A673 (cell line): Measurements from ENCODE around the gene SGCD. TPM values are rescaled to one million over a fixed set of nuclear protein-coding genes. Genes with fewer than 3 reads are reported as not detected.

Experiments used
- BruUV-seq: library from RNA; stranded (reverse); fragments of 400-500 nt; replicated peaks from 2 replicates; lab custom pipeline; 2021; lab: Mats Ljungman, UMichigan
- CTCF ChIA-PET: fragments of 300-600 bp; sonication (Branson Sonifier 250); formaldehyde crosslinking; loops from one replicate; lab custom pipeline; 2022; ENCODE audit warnings: antibody characterized with exemption; lab: Charles Lee
- POLR2A ChIA-PET: fragments of 300-600 bp; sonication (Branson Sonifier 250); formaldehyde crosslinking; loops from one replicate; lab custom pipeline; 2022; ENCODE audit warnings: antibody characterized with exemption; ENCODE audit not compliant: low non-redundant PET; lab: Charles Lee
- DNase-seq: peaks from one replicate; pipeline ENCODE4 v3.0.0-alpha.2; 2015; ENCODE audit warnings: low spot score
- H3K27ac ChIP-seq: fragments of 200-600 bp; sonication (generic); 2 replicates; pipeline ENCODE4 v1.5.1; 2016; ENCODE audit warnings: mixed run types, low read depth, mild to moderate bottlenecking, mixed read lengths, antibody characterized with exemption, low read length; ENCODE audit not compliant: poor library complexity, severe bottlenecking
- H3K27me3 ChIP-seq: fragments of 200-600 bp; sonication (generic); replicated peaks from 2 replicates; pipeline ENCODE4 v1.6.1; 2017; ENCODE audit warnings: mixed run types, low read depth, mild to moderate bottlenecking, mixed read lengths, antibody characterized with exemption, low read length; ENCODE audit not compliant: insufficient read depth, poor library complexity
- H3K36me3 ChIP-seq: fragments of 200-600 bp; sonication (generic); 2 replicates; pipeline ENCODE4 v1.6.1; 2016; ENCODE audit warnings: mixed run types, mild to moderate bottlenecking, mixed read lengths, antibody characterized with exemption, low read length; ENCODE audit not compliant: insufficient read depth, poor library complexity, severe bottlenecking
- H3K4me1 ChIP-seq: fragments of 200-600 bp; sonication (generic); 2 replicates; pipeline ENCODE4 v1.6.1; 2017; ENCODE audit warnings: mixed run types, mild to moderate bottlenecking, mixed read lengths, antibody characterized with exemption, low read length; ENCODE audit not compliant: insufficient read depth, poor library complexity, severe bottlenecking
- H3K4me3 ChIP-seq: fragments of 200-600 bp; sonication (generic); 2 replicates; pipeline ENCODE4 v1.5.1; 2016; ENCODE audit warnings: low read depth, mixed run types, mild to moderate bottlenecking, mixed read lengths, low read length; ENCODE audit not compliant: poor library complexity, severe bottlenecking
- H3K9me3 ChIP-seq: fragments of 200-600 bp; sonication (generic); 2 replicates; pipeline ENCODE4 v1.6.1; 2016; ENCODE audit warnings: mixed run types, low read depth, mild to moderate bottlenecking, mixed read lengths, antibody characterized with exemption, low read length; ENCODE audit not compliant: poor library complexity, severe bottlenecking
- EZH2 ChIP-seq: fragments of 200-600 bp; sonication (generic); IDR thresholded peaks from 2 replicates; pipeline ENCODE4 v1.6.1; 2017; ENCODE audit warnings: borderline replicate concordance, low read depth, mild to moderate bottlenecking, mixed read lengths, antibody characterized with exemption, low read length; ENCODE audit not compliant: poor library complexity, severe bottlenecking
- intact Hi-C: fragments of 100-400 bp; cut with micrococcal nuclease; formaldehyde crosslinking; loops from one replicate; pipeline ENCODE4 v1.10.0; 2022; ENCODE audit not compliant: unreplicated experiment
- total RNA-seq: library from RNA; stranded (reverse); gene quantifications from 2 replicates; pipeline ENCODE4 v1.2.3, GENCODE V29; 2021
- TF ChIP-seq, protein P1 (sequence below): fragments of 300-800, 200-600 bp; sonication (generic); conservative IDR thresholded peaks from 2 replicates; pipeline ENCODE4 v1.5.1; 2017; ENCODE audit warnings: low read depth, mild to moderate bottlenecking, antibody characterized with exemption, low read length, moderate library complexity, mixed read lengths

SGCD gene
- total RNA-seq, 1 experiment from 2014 or later: 0.17 TPM

DNA sequence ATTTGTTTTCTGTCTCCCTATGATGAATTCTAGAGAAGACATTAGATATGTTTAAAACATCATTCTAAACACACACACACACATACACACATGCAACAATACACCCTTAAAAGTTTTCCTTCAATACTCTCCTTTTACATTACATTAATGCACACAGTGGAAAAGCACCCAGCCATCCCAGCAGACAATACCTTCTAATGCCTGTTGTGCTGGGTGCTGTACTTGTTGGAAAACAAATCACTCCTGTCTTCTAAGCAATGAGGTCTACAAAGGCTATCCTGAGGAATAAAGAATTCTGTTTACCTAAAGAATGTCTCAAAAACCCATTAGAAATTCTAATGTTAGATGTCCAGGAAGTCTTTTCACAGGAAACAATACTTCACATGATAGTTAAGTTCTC lies 264.0 kb downstream of the SGCD start:
- Histone ChIP-seq H3K27me3 (no peaks in the 10 kb centered on the region), H3K27ac (no peak overlapping the region), H3K9me3 (no peaks in the 10 kb centered on the region), H3K36me3 (no peaks in the 10 kb centered on the region), H3K4me1 (no peaks in the 10 kb centered on the region), H3K4me3 (no peak overlapping the region)
- ChIA-PET POLR2A (no interaction called here), CTCF (interaction anchor here (0.6 kb wide), 1 partner anchor 1701 kb away, joined by 3 read pairs; no protein-coding TSS in a partner anchor)
- intact Hi-C loops: no loop called here
- no TSS peak for BruUV-seq
- DNase-seq: no peak
- no peak for TF ChIP-seq EZH2
- TF ChIP-seq, protein P1, sequence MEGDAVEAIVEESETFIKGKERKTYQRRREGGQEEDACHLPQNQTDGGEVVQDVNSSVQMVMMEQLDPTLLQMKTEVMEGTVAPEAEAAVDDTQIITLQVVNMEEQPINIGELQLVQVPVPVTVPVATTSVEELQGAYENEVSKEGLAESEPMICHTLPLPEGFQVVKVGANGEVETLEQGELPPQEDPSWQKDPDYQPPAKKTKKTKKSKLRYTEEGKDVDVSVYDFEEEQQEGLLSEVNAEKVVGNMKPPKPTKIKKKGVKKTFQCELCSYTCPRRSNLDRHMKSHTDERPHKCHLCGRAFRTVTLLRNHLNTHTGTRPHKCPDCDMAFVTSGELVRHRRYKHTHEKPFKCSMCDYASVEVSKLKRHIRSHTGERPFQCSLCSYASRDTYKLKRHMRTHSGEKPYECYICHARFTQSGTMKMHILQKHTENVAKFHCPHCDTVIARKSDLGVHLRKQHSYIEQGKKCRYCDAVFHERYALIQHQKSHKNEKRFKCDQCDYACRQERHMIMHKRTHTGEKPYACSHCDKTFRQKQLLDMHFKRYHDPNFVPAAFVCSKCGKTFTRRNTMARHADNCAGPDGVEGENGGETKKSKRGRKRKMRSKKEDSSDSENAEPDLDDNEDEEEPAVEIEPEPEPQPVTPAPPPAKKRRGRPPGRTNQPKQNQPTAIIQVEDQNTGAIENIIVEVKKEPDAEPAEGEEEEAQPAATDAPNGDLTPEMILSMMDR: no peak

DNA sequence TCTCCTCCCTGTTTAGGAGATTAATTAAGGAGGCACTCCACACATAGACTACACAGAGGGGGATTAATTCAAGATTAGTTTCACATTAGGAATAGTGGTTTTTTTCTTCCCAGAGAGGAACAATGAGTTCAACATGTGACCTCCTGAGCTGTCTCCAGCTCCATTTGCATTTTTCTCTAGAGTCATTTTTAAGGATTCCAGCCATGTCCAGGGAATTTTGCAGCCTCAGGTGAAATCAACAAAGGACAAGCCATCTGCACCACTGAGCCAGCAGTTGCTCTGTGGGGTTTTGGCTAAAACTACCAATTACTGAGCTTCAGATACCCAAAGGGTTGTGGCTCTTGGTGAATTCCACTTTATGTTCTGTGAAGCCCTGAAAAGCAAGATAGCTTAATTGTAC lies 264.7 kb downstream of the SGCD start:
- TF ChIP-seq EZH2: no peak
- TF ChIP-seq, protein P1: no peak
- BruUV-seq: no TSS peak
- H3K27ac ChIP-seq: no peak overlapping the region
- H3K27me3 ChIP-seq: no peaks in the 10 kb centered on the region
- no peaks in the 10 kb centered on the region for H3K9me3 ChIP-seq
- H3K4me3 ChIP-seq: no peak overlapping the region
- no peaks in the 10 kb centered on the region for H3K36me3 ChIP-seq
- intact Hi-C loops: no loop called here
- H3K4me1 ChIP-seq: no peaks in the 10 kb centered on the region
- POLR2A ChIA-PET: no interaction called here
- CTCF ChIA-PET: no interaction called here
- no peak for DNase-seq

DNA sequence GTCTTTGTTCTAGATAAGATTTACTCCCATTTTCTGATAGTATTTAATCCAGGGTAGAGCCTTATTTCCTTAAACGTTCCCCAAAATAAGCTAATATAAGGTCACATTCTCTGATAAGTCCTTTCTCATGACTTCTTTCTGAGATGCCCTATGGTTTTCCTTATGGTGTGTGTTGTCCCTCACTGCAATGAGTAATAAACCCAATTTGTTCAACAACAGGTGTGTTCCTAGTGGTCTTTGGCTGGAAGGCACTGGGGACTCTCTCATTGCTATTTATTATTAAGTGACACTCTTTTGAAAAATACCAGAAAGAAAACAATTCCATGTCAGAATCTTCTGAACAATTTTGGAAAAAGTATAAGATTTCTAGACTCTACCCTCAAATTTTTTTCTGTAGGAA lies 266.6 kb downstream of the SGCD start:
- DNase-seq: no peak
- Histone ChIP-seq H3K4me3 (no peak overlapping the region), H3K9me3 (no peaks in the 10 kb centered on the region), H3K4me1 (no peaks in the 10 kb centered on the region), H3K27ac (no peak overlapping the region), H3K36me3 (no peaks in the 10 kb centered on the region), H3K27me3 (no peaks in the 10 kb centered on the region)
- ChIA-PET POLR2A (no interaction called here), CTCF (no interaction called here)
- intact Hi-C loops: no loop called here
- no TSS peak for BruUV-seq
- TF ChIP-seq, protein P1: no peak
- TF ChIP-seq EZH2: no peak
